ENCODE data around the gene FAM227A. TPM values are rescaled to one million over a fixed set of nuclear protein-coding genes. Genes with fewer than 3 reads are reported as not detected.
"Not testable (repeated sequence)": the region's sequence is repeated elsewhere in the genome, so short reads cannot be mapped to it uniquely, and the experiment has no call there.

Gene FAM227A
- total RNA-seq, 2 experiments from 2014 or later: 0.23 to 0.36 TPM

GRCh38 chr22:38614332-38615063, 41.7 kb downstream of the FAM227A start:
- no peaks in the 10 kb centered on the region for H3K4me1 Mint-ChIP-seq
- H3K27ac Mint-ChIP-seq: no peak overlapping the region
- peaks cover 11% of the 10 kb centered on the region for H3K27me3 Mint-ChIP-seq
- POLR2A ChIA-PET: no interaction called here
- H3K9me3 Mint-ChIP-seq: peaks cover 8% of the 10 kb centered on the region
- no peaks in the 10 kb centered on the region for H3K36me3 Mint-ChIP-seq
- H3K4me3 Mint-ChIP-seq: no peak overlapping the region
- ATAC-seq (ENCODE audit: low read depth) (no peak), DNase-seq (no peak)

DNA sequence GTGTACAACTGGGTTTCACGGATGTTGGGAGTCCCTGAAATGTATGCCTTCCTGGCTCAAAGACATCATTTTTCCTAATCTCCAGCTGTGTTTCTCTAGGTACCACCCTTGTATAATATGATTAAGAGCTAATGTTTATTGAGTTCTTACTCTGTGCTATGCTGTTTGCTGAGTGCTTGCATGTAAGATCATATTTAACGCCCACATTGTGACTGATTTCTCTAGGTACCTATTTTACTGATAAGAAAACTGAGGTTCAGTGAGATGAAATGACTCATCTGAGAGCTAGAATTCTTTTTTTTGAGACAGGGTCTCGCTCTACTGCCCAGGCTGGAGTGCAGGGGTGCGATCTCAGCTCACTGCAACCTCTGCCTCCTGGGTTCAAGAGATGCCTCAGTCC, 42.6 kb downstream of the FAM227A start:
- no peak overlapping the region for H3K4me3 Mint-ChIP-seq
- no peaks in the 10 kb centered on the region for H3K4me1 Mint-ChIP-seq
- ATAC-seq (ENCODE audit: low read depth): no peak
- no peak overlapping the region for H3K27ac Mint-ChIP-seq
- H3K27me3 Mint-ChIP-seq: peaks cover 11% of the 10 kb centered on the region
- peaks cover 5% of the 10 kb centered on the region for H3K9me3 Mint-ChIP-seq
- H3K36me3 Mint-ChIP-seq: no peaks in the 10 kb centered on the region
- no peak for DNase-seq
- POLR2A ChIA-PET: no interaction called here

GRCh38 chr22:38612217-38613006, 43.8 kb downstream of the FAM227A start:
- POLR2A ChIA-PET: no interaction called here
- no peaks in the 10 kb centered on the region for H3K4me1 Mint-ChIP-seq
- DNase-seq: no peak

GRCh38 chr22:38611559-38611958, 44.6 kb downstream of the FAM227A start:
- POLR2A ChIA-PET: no interaction called here
- Mint-ChIP-seq H3K36me3 (no peaks in the 10 kb centered on the region), H3K9me3 (no peaks in the 10 kb centered on the region), H3K27ac (no peak overlapping the region), H3K4me3 (no peak overlapping the region), H3K4me1 (no peaks in the 10 kb centered on the region), H3K27me3 (peaks cover 6% of the 10 kb centered on the region)
- no peak for ATAC-seq (ENCODE audit: low read depth)
- no peak for DNase-seq

More at GRCh38 chr22:38612217-38613006, 43.8 kb downstream of the FAM227A start:
- peaks cover 6% of the 10 kb centered on the region for H3K27me3 Mint-ChIP-seq
- no peak overlapping the region for H3K27ac Mint-ChIP-seq
- no peak for ATAC-seq (ENCODE audit: low read depth)
- no peak overlapping the region for H3K4me3 Mint-ChIP-seq
- no peaks in the 10 kb centered on the region for H3K9me3 Mint-ChIP-seq
- no peaks in the 10 kb centered on the region for H3K36me3 Mint-ChIP-seq

GRCh38 chr22:38610234-38610633, 46.0 kb downstream of the FAM227A start:
- no peak overlapping the region for H3K27ac Mint-ChIP-seq
- POLR2A ChIA-PET: no interaction called here
- no peak for DNase-seq
- no peaks in the 10 kb centered on the region for H3K36me3 Mint-ChIP-seq
- ATAC-seq (ENCODE audit: low read depth): no peak
- H3K27me3 Mint-ChIP-seq: peaks cover 3% of the 10 kb centered on the region
- H3K4me1 Mint-ChIP-seq: peaks cover 2% of the 10 kb centered on the region
- H3K9me3 Mint-ChIP-seq: no peaks in the 10 kb centered on the region
- H3K4me3 Mint-ChIP-seq: no peak overlapping the region

- Mint-ChIP-seq H3K27me3 (no peaks in the 10 kb centered on the region), H3K4me3 (no peak overlapping the region), H3K9me3 (no peaks in the 10 kb centered on the region), H3K36me3 (no peaks in the 10 kb centered on the region), H3K4me1 (peaks cover 2% of the 10 kb centered on the region), H3K27ac (no peak overlapping the region)
- ATAC-seq (ENCODE audit: low read depth): no peak
- POLR2A ChIA-PET: interaction anchor here (0.5 kb wide), 1 partner anchor 765 kb away, joined by 5 read pairs; no protein-coding TSS in a partner anchor
- DNase-seq: no peak
Observed at GRCh38 chr22:38608992-38609750, 47.0 kb downstream of the FAM227A start.

DNA sequence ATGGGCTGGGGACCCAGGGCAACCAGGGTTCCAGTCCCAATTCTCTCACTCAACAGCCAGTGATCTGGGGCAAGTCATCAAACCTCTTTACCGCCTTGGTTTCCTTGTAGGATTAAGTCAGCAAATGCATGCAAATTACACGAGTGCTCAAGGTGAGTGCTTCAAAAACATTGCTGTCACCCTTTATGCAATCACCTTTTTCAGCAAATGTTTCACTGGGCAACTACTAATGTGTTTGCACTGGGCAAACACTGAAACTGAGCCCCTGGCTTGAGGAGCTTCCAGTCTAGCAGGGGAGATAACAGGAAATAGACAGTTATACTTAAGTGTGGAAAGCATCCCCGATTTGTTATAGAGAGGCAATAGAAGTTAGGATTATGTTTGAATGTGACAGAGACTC, 48.5 kb downstream of the FAM227A start:
- Mint-ChIP-seq H3K27me3 (no peaks in the 10 kb centered on the region), H3K36me3 (no peaks in the 10 kb centered on the region), H3K27ac (no peak overlapping the region), H3K4me3 (no peak overlapping the region), H3K9me3 (no peaks in the 10 kb centered on the region), H3K4me1 (peaks cover 2% of the 10 kb centered on the region)
- DNase-seq (no peak), ATAC-seq (ENCODE audit: low read depth) (no peak)
- POLR2A ChIA-PET: no interaction called here

DNA sequence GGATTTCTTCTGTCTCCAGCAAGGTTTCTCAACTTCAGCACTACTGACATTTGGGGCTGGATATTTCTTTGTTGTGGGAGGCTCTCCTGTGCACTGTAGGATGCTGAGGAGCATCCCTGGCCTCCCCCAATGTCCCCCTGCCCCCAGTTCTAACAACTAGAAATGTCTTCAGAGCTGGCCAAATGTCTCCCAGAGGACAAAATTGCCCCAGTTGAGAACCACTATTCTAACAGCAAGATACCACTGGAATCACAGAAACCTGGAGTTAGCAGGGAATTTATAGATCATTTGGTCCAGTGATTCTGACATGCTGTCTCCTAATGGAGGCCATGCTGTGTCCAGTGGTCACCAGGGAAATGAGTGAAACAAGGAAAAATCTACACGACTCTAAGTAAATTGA, 54.0 kb downstream of the FAM227A start:
- no peak for DNase-seq
- POLR2A ChIA-PET: no interaction called here
- ATAC-seq (ENCODE audit: low read depth): no peak
- H3K36me3 Mint-ChIP-seq: no peaks in the 10 kb centered on the region
- H3K9me3 Mint-ChIP-seq: no peaks in the 10 kb centered on the region
- H3K27ac Mint-ChIP-seq: no peak overlapping the region
- no peak overlapping the region for H3K4me3 Mint-ChIP-seq
- peaks cover 2% of the 10 kb centered on the region for H3K4me1 Mint-ChIP-seq
- H3K27me3 Mint-ChIP-seq: peaks cover 7% of the 10 kb centered on the region

DNA sequence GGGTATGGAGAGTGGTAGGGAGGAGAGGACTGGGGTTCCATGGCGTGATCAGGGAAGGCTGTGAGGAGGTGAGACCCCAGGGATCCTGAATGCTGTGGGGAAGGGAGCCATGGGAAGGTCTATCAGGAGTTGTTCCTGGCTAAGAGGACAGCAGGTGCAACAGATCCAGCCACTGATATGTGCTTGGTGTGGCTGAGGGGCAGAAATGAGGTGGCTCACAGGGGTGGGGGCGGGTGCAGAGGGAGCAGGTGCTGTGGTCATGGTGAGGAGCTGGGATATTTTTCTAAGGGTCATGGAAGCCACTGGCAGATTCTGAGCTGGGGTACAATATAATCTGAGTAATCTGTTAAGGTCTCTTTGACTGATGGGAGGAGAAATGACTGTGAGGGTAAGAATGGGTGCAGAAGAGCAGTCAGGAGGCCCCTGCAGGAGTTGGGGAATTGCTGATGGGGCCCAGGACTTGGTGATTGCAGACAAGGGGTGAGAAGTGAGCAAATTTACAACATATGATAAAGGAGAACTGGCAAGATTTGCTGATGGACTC, 54.9 kb downstream of the FAM227A start:
- H3K9me3 Mint-ChIP-seq: no peaks in the 10 kb centered on the region
- no peaks in the 10 kb centered on the region for H3K36me3 Mint-ChIP-seq
- no peak overlapping the region for H3K4me3 Mint-ChIP-seq
- peaks cover 7% of the 10 kb centered on the region for H3K27me3 Mint-ChIP-seq
- no peak for ATAC-seq (ENCODE audit: low read depth)
- H3K27ac Mint-ChIP-seq: no peak overlapping the region
- no peak for DNase-seq
- POLR2A ChIA-PET: no interaction called here
- H3K4me1 Mint-ChIP-seq: no peaks in the 10 kb centered on the region

DNA sequence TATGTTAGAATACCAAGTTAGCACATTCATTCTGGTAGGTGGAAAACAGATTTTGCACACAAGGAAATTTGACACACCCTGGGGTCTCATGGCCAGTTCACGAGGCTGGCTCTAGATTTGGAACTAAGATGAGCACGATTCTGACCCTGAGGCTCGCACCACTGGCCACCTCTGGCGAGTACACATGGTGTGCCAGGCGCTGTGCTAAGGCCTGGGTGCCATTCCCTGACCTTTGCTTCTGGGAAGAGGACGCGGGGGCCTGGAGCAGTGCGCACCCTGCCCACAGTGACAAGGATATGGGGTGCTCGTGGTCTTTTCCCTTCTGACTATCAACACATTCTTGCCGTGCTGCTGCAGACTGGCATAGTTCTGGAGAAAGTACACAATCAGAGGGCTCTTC, 56.7 kb downstream of the FAM227A start:
- Mint-ChIP-seq H3K36me3 (no peaks in the 10 kb centered on the region), H3K27me3 (peaks cover 9% of the 10 kb centered on the region), H3K4me3 (no peak overlapping the region), H3K27ac (no peak overlapping the region), H3K4me1 (no peaks in the 10 kb centered on the region), H3K9me3 (no peaks in the 10 kb centered on the region)
- DNase-seq (no peak), ATAC-seq (ENCODE audit: low read depth) (no peak)
- POLR2A ChIA-PET: no interaction called here

DNA sequence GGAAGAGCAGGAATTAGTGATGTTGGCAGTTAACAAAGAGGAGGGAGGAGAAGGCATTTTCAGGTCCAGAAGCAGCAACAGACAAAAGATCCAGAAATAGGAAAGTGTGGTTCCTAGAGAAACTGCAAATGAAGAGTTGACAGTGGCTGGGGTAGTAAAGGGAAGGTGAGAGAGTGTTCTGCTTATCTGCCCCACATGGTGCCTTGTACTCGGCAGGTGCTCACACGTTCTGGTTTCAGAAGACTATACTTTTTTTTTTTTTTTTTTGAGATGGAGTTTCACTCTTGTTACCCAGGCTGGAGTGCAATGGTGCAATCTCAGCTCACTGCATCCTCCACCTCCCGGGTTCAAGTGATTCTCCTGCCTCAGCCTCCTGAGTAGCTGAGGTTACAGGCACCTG, 73.3 kb downstream of the FAM227A start:
- H3K27ac Mint-ChIP-seq; POLR2A ChIA-PET; ATAC-seq (ENCODE audit: low read depth): not testable (repeated sequence)

GRCh38 chr22:38578505-38578904, 77.7 kb downstream of the FAM227A start:
- H3K27me3 Mint-ChIP-seq: peaks cover 2% of the 10 kb centered on the region
- H3K4me1 Mint-ChIP-seq: no peaks in the 10 kb centered on the region
- POLR2A ChIA-PET: no interaction called here
- no peak for ATAC-seq (ENCODE audit: low read depth)
- DNase-seq: no peak
- H3K4me3 Mint-ChIP-seq: no peak overlapping the region
- H3K9me3 Mint-ChIP-seq: no peaks in the 10 kb centered on the region
- no peaks in the 10 kb centered on the region for H3K36me3 Mint-ChIP-seq
- no peak overlapping the region for H3K27ac Mint-ChIP-seq

More for the DNA sequence above, 73.3 kb downstream of the FAM227A start:
- H3K36me3 Mint-ChIP-seq, H3K4me3 Mint-ChIP-seq, DNase-seq, H3K27me3 Mint-ChIP-seq, H3K4me1 Mint-ChIP-seq, H3K9me3 Mint-ChIP-seq: not testable (repeated sequence)

DNA sequence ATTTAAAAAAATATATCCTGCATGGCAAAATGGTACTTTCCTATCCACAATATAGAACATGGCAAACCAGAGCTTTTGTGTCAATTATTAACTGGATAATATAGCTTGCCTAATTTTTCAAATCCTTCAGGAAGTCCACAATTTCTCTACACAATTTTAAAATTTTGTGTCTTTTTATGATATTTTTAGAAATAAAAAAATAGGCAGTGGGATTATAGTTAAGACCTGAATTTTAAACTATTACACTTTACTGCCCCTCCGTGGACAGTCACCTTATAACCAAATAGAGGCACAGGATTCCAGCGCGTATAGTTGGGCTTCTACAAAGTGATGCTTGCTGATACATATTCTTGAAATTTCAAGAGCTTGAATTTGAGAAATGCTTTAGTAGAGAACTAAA, 84.1 kb downstream of the FAM227A start:
- no peak overlapping the region for H3K4me3 Mint-ChIP-seq
- no peak overlapping the region for H3K27ac Mint-ChIP-seq
- POLR2A ChIA-PET: interaction anchor here (1.0 kb wide), 1 partner anchor 118 kb away, joined by 3 read pairs; no protein-coding TSS in a partner anchor
- ATAC-seq (ENCODE audit: low read depth): no peak
- no peaks in the 10 kb centered on the region for H3K27me3 Mint-ChIP-seq
- no peaks in the 10 kb centered on the region for H3K9me3 Mint-ChIP-seq
- peaks cover 16% of the 10 kb centered on the region for H3K4me1 Mint-ChIP-seq
- peaks cover 5% of the 10 kb centered on the region for H3K36me3 Mint-ChIP-seq
- DNase-seq: no peak
